HepG2 (cell line): Measurements from ENCODE around the gene EFHD2. TPM values are rescaled to one million over a fixed set of nuclear protein-coding genes. Genes with fewer than 3 reads are reported as not detected.

ENCODE experiments used
- ATAC-seq: fragments of 200-7000 bp; cut with Tn5 transposase; 3 replicates; pipeline ENCODE4 v1.9.1; 2020; ENCODE audit warnings: mild to moderate bottlenecking, moderate library complexity
- BruUV-seq: library from RNA; stranded (reverse); fragments of 400-500 nt; replicated peaks from 2 replicates; lab custom pipeline; 2021; lab: Mats Ljungman, UMichigan
- CTCF ChIA-PET: fragments of 300-600 bp; formaldehyde crosslinking; extraction: SDS; loops from one replicate; lab custom pipeline; 2021; ENCODE audit warnings: low total read pairs, inconsistent platforms, low intra/inter-chr PET ratio; lab: Yijun Ruan, JAX
- POLR2A ChIA-PET: fragments of 350-600 bp; sonication (Branson Sonifier 250); formaldehyde crosslinking; loops from one replicate; lab custom pipeline; 2020; ENCODE audit warnings: antibody characterized with exemption, inconsistent platforms; lab: Yijun Ruan, JAX
- DNase-seq: peaks from one replicate; pipeline ENCODE4 v3.0.0-alpha.2; 2015; ENCODE audit warnings: low spot score
- FAIRE-seq: peaks from 3 replicates; lab custom pipeline; 2011; peaks lifted over from hg19 to GRCh38; lab: Jason Lieb, UNC
- H2AFZ ChIP-seq: one replicate; pipeline ENCODE4 v1.6.1; 2011; ENCODE audit warnings: low read length, inconsistent platforms
- H3K27ac ChIP-seq: fragments of 300-600 bp; 3 replicates; pipeline ENCODE4 v1.8.0; 2011; ENCODE audit warnings: mixed run types, mild to moderate bottlenecking, mixed read lengths, low read length, inconsistent platforms; ENCODE audit not compliant: insufficient read depth; ENCODE audit errors: extremely low read length
- H3K27me3 ChIP-seq, 2 experiments: fragments of 200-600 bp in 1 of 2; 2 replicates in 1 of 2; 3 replicates in 1 of 2; pipeline versions ENCODE4 v1.6.0 to v1.8.0; 2011; ENCODE audit warnings: low read length in 2 of 2, mild to moderate bottlenecking in 2 of 2, moderate library complexity in 2 of 2, inconsistent platforms in 1 of 2; ENCODE audit not compliant: insufficient read depth in 2 of 2, control insufficient read depth in 1 of 2
- H3K36me3 ChIP-seq, 2 experiments: fragments of 200-600 bp in 1 of 2; replicated peaks in 1 of 2; 2 replicates in 1 of 2; 3 replicates in 1 of 2; pipeline versions ENCODE4 v1.5.1 to v1.8.0; 2011; ENCODE audit warnings: low read length in 2 of 2, inconsistent platforms in 1 of 2; ENCODE audit not compliant: insufficient read depth in 2 of 2, control insufficient read depth in 1 of 2
- H3K4me1 ChIP-seq: 2 replicates; pipeline ENCODE4 v1.5.1; 2012; ENCODE audit warnings: low read length, inconsistent platforms; ENCODE audit not compliant: insufficient read depth
- H3K4me2 ChIP-seq: 2 replicates; pipeline ENCODE4 v1.6.0; 2011; ENCODE audit warnings: low read depth, low read length, inconsistent platforms
- H3K4me3 ChIP-seq, 3 experiments: fragments of 200-600 bp in 1 of 3; sonication (generic), shearing (Covaris generic) in 1 of 3; replicated peaks in 1 of 3; 2 replicates each; pipeline ENCODE4 v1.5.1; 2011 to 2016; ENCODE audit warnings: low read length in 3 of 3, inconsistent platforms in 2 of 3, low read depth in 2 of 3, mild to moderate bottlenecking in 2 of 3, control low read depth in 1 of 3, mixed read lengths in 1 of 3; ENCODE audit not compliant: insufficient read depth in 1 of 3
- H3K79me2 ChIP-seq: one replicate; pipeline ENCODE4 v1.6.1; 2011; ENCODE audit warnings: low read length, inconsistent platforms; ENCODE audit not compliant: insufficient read depth
- H3K9ac ChIP-seq: 2 replicates; pipeline ENCODE4 v1.6.0; 2011; ENCODE audit warnings: mild to moderate bottlenecking, low read depth, low read length, inconsistent platforms; ENCODE audit not compliant: insufficient read depth
- H3K9me3 ChIP-seq: 2 replicates; pipeline ENCODE4 v1.5.1; 2012; ENCODE audit warnings: mild to moderate bottlenecking, low read length
- H4K20me1 ChIP-seq: 2 replicates; pipeline ENCODE4 v1.6.0; 2011; ENCODE audit warnings: inconsistent platforms, mild to moderate bottlenecking, low read length, moderate library complexity; ENCODE audit not compliant: insufficient read depth
- AFF4 ChIP-seq: sonication (generic); formaldehyde crosslinking; IDR thresholded peaks from 2 replicates; pipeline ENCODE4 v1.4.0; 2020; ENCODE audit warnings: missing genetic modification reagents
- BRCA1 ChIP-seq: sonication (generic); formaldehyde crosslinking; IDR thresholded peaks from 2 replicates; pipeline ENCODE4 v1.4.0; 2020; ENCODE audit warnings: missing genetic modification reagents
- HNF4G ChIP-seq, 2 experiments: sonication (generic) in 1 of 2; formaldehyde crosslinking in 1 of 2; IDR thresholded peaks; 2 replicates each; pipeline versions ENCODE4 v1.4.0 to v1.6.1; 2011 to 2020; ENCODE audit warnings: borderline replicate concordance in 2 of 2, low read depth in 2 of 2, mild to moderate bottlenecking in 2 of 2, low read length in 1 of 2, missing genetic modification reagents in 1 of 2, moderate library complexity in 1 of 2
- PCBP2 ChIP-seq: fragments of 200-400 bp; formaldehyde crosslinking; optimal IDR thresholded peaks from 2 replicates; pipeline ENCODE3; 2018; ENCODE audit warnings: low read length, low read depth; ENCODE audit not compliant: poor library complexity, severe bottlenecking
- SIN3B ChIP-seq: fragments of 150-350 bp; IDR thresholded peaks from 2 replicates; pipeline ENCODE4 v1.6.1; 2014; ENCODE audit warnings: low read length
- SOX13 ChIP-seq, 3 experiments: fragments of 450-650 bp in 1 of 3; sonication (generic) in 1 of 3; formaldehyde crosslinking in 1 of 3; IDR thresholded peaks in 2 of 3; conservative IDR thresholded peaks in 1 of 3; 2 replicates each; pipeline versions ENCODE4 v1.5.0 to v1.6.1; 2016 to 2020; ENCODE audit warnings: antibody characterized with exemption in 1 of 3, mild to moderate bottlenecking in 1 of 3, missing compliant biosample characterization in 1 of 3, missing genetic modification reagents in 1 of 3, moderate library complexity in 1 of 3
- ZNF329 ChIP-seq: sonication (generic); formaldehyde crosslinking; IDR thresholded peaks from 2 replicates; pipeline ENCODE4 v1.9.0; 2021; ENCODE audit warnings: low read depth, mild to moderate bottlenecking, missing genetic modification reagents
- ZNF510 ChIP-seq: sonication (generic); formaldehyde crosslinking; IDR thresholded peaks from 2 replicates; pipeline ENCODE4 v1.4.0; 2020; ENCODE audit warnings: low read depth, mild to moderate bottlenecking, missing genetic modification reagents
- ZNF629 ChIP-seq: sonication (generic); formaldehyde crosslinking; conservative IDR thresholded peaks from 2 replicates; pipeline ENCODE4 v1.5.0; 2020; ENCODE audit warnings: missing genetic modification reagents
- ZNF660 ChIP-seq: sonication (generic); formaldehyde crosslinking; IDR thresholded peaks from 2 replicates; pipeline ENCODE4 v1.5.1; 2020; ENCODE audit warnings: mild to moderate bottlenecking, low read depth, missing genetic modification reagents, borderline replicate concordance
- ZNF768 ChIP-seq: sonication (generic); formaldehyde crosslinking; IDR thresholded peaks from 2 replicates; pipeline ENCODE4 v1.4.0; 2020; ENCODE audit warnings: missing genetic modification reagents
- WGBS: methylation state at CpG from one replicate; pipeline ENCODE4 v1.1.6; 2017; ENCODE audit warnings: low lambda C conversion rate; 5-methylcytosine and 5-hydroxymethylcytosine counted together
- in situ Hi-C: cut with HindIII; loops from 2 replicates; pipeline ENCODE4 v1.10.0; 2017; ENCODE audit warnings: low pct_unique_long_range_greater_than_20kb; ENCODE audit not compliant: extremely low pct_ligation_motif_present
- intact Hi-C: fragments of 100-400 bp; cut with micrococcal nuclease; formaldehyde crosslinking; loops from one replicate; pipeline ENCODE4 v1.10.0; 2022; ENCODE audit not compliant: unreplicated experiment
- polyA plus RNA-seq, 8 experiments: library from polyadenylated mRNA; depleted of rRNA in 3 of 8; stranded (reverse) in 7 of 8; unstranded in 1 of 8; fragments of >200 nt; fragmentation: Illumina TruSeq in 4 of 8; extraction: Trizol in 4 of 8; gene quantifications; 2 replicates each; pipeline versions ENCODE4 v1.2.1 to v1.2.3, GENCODE V29; 2011 to 2016; ENCODE audit warnings: low read depth in 4 of 8, missing spikeins in 1 of 8, mixed read lengths in 1 of 8; ENCODE audit not compliant: insufficient read depth in 1 of 8
- total RNA-seq, 5 experiments: library from RNA; depleted of rRNA; stranded (reverse); fragments of >200 nt; fragmentation: Illumina TruSeq; extraction: Trizol; gene quantifications; 2 replicates each; pipeline ENCODE4 v1.2.3, GENCODE V29; 2016; ENCODE audit warnings: low read depth in 1 of 5

The EFHD2 gene
- total and polyA plus RNA-seq, 2 of the 13 experiments (the other 11 are each of a cell fraction or from before 2014, with no cell fraction given) = 9.4 to 12.7 TPM

- Histone ChIP-seq H3K4me1 (peaks cover 15% of the 10 kb centered on the region), H3K9ac (no peak overlapping the region), H3K27me3 (peaks cover 0 to 11% of the 10 kb centered on the region in 2 experiments; a peak in 3 of 5 replicates), H3K79me2 (no peaks in the 10 kb centered on the region), H3K36me3 (no peaks in the 10 kb centered on the region), H3K4me2 (no peak overlapping the region), H3K9me3 (no peaks in the 10 kb centered on the region), H3K4me3 (no peak overlapping the region), H2AFZ (no peak overlapping the region), H3K27ac (no peak overlapping the region), H4K20me1 (0 out of 2 replicates have a peak, but pooled peaks cover 3% of the 10 kb centered on the region)
- in situ Hi-C loops = no loop called here
- 26% methylated on average over 5 of the region's 5 CpGs for WGBS
- ChIA-PET CTCF (no interaction called here), POLR2A (no interaction called here)
- DNase-seq = no peak
- BruUV-seq = no TSS peak
- FAIRE-seq = no peak
- intact Hi-C loops = no loop called here
- TF ChIP-seq SIN3B (no peak), ZNF768 (peak; percentile 73; the same call in 1 of the 2 replicates), BRCA1 (CRISPR knock-in tag) (no peak), ZNF510 (CRISPR knock-in tag) (no peak), ZNF329 (CRISPR knock-in tag) (no peak), ZNF660 (no peak), PCBP2 (no peak), ZNF629 (CRISPR knock-in tag) (no peak)
- no peak for ATAC-seq
Observed at GRCh38 chr1:15442759-15443158, 33.1 kb downstream of the EFHD2 start.

- Histone ChIP-seq H3K36me3 (no peaks in the 10 kb centered on the region), H3K27ac (no peak overlapping the region), H3K9me3 (no peaks in the 10 kb centered on the region), H3K27me3 (peaks cover 0 to 11% of the 10 kb centered on the region in 2 experiments; a peak in 3 of 5 replicates), H3K4me3 (no peak overlapping the region), H2AFZ (no peak overlapping the region), H4K20me1 (0 out of 2 replicates have a peak, but pooled peaks cover 3% of the 10 kb centered on the region), H3K79me2 (no peaks in the 10 kb centered on the region), H3K4me2 (no peak overlapping the region), H3K4me1 (peaks cover 12% of the 10 kb centered on the region), H3K9ac (no peak overlapping the region)
- ATAC-seq (peak; percentile 41; the same call in 1 of the 3 replicates), DNase-seq (no peak), FAIRE-seq (no peak)
- no TSS peak for BruUV-seq
- 0% methylated on average over 5 of the region's 5 CpGs for WGBS
- intact Hi-C loops (no loop called here), in situ Hi-C loops (no loop called here)
- ChIA-PET POLR2A (no interaction called here), CTCF (no interaction called here)
- TF ChIP-seq HNF4G (IDR thresholded peaks at IDR 0.05; ENCODE audit: borderline replicate concordance, low read depth, low read length) = no peak
- TF ChIP-seq HNF4G (CRISPR knock-in tag; IDR thresholded peaks at IDR 0.05; ENCODE audit: borderline replicate concordance, low read depth) = no peak
- no peak for TF ChIP-seq SOX13 (IDR thresholded peaks at IDR 0.05)
- TF ChIP-seq SOX13 (CRISPR knock-in tag; conservative IDR thresholded peaks at IDR 0.05 in 1 of 2, IDR thresholded peaks at IDR 0.05 in 1 of 2) = 0 out of 4 replicates have a peak, but pooled peaks of 1 of the 2 experiments have one; percentile 4
- TF ChIP-seq AFF4 (CRISPR knock-in tag) = no peak
Observed at GRCh38 chr1:15443281-15443680, 33.6 kb downstream of the EFHD2 start.
